Stimulated activated CD8-positive, alpha-beta memory T cell treated with anti-CD3 and anti-CD28 coated beads, Interleukin-15, amount 100 ng/mL, for 48 hours (primary cell): ENCODE results near the gene DCTPP1.

Source experiments
- DNase-seq, 2 donors: peaks; one replicate each; pipeline ENCODE4 v3.0.0-alpha.2; 2020; ENCODE audit warnings: low read depth in 2 of 2

The DCTPP1 gene

GRCh38 chr16:30381291-30382041 is 48.4 kb downstream of the DCTPP1 start:
- no peak for DNase-seq

- no peak for DNase-seq
These were observed 49.0 kb downstream of the DCTPP1 start for GRCh38 chr16:30380803-30381208.

GRCh38 chr16:30380072-30380802 is 49.6 kb downstream of the DCTPP1 start:
- DNase-seq: no peak

GRCh38 chr16:30379158-30379783 is 50.6 kb downstream of the DCTPP1 start:
- no peak for DNase-seq

GRCh38 chr16:30378236-30379157 is 51.3 kb downstream of the DCTPP1 start:
- peak; percentile 99 to 100 for DNase-seq

GRCh38 chr16:30377812-30378235 is 52.0 kb downstream of the DCTPP1 start:
- peak; percentile 77 to 78 for DNase-seq

- no peak for DNase-seq
These were observed 52.6 kb downstream of the DCTPP1 start for GRCh38 chr16:30377050-30377811.

GRCh38 chr16:30376461-30376902 is 53.3 kb downstream of the DCTPP1 start:
- DNase-seq: no peak

- DNase-seq: no peak
These were observed 54.0 kb downstream of the DCTPP1 start for GRCh38 chr16:30375864-30376263.

- no peak for DNase-seq
These were observed 55.3 kb downstream of the DCTPP1 start, which contains the start of gene MYL11 for GRCh38 chr16:30374538-30374937. TSS of gene MYL11 (plus strand) at chr16:30374802. CDS start at chr16:30374858, 56 bp downstream.
